ENCODE data around the gene EFEMP1.

GRCh38 chr2:55906993-55907392 is 16.6 kb downstream of the EFEMP1 start:
- no peak for TF ChIP-seq RCOR1 (conservative IDR thresholded peaks at IDR 0.05; ENCODE audit: low read depth, low read length)
- no peak for TF ChIP-seq CTCF (IDR thresholded peaks at IDR 0.05 in 2 of 3, conservative IDR thresholded peaks at IDR 0.05 in 1 of 3; ENCODE audit: control insufficient read depth in 2 of 3, extremely low read depth in 1 of 3, insufficient read depth in 1 of 3, low read depth in 3 of 3, low read length in 3 of 3)
- TF ChIP-seq POLR2AphosphoS5 (IDR thresholded peaks at IDR 0.05; ENCODE audit: low read length) = no peak
- TF ChIP-seq EZH2 (IDR thresholded peaks at IDR 0.05; ENCODE audit: borderline replicate concordance, control insufficient read depth, low read depth, low read length) = no peak
- TF ChIP-seq SPI1 (IDR thresholded peaks at IDR 0.05; ENCODE audit: borderline replicate concordance, insufficient read depth, low read depth, low read length) = no peak
- TF ChIP-seq EGR1 (IDR thresholded peaks at IDR 0.05; ENCODE audit: borderline replicate concordance in 1 of 2, low read depth in 2 of 2, low read length in 2 of 2) = no peak
- TF ChIP-seq SP1 (IDR thresholded peaks at IDR 0.05; ENCODE audit: low read depth, low read length) = no peak
